MM.1S (cell line): ENCODE data around the gene CPT1A.

Experiments used
- DNase-seq: peaks from one replicate; pipeline ENCODE4 v3.0.0-alpha.2; 2015
- H2AFZ ChIP-seq: fragments of 300-600 bp; sonication (generic); 2 replicates; pipeline ENCODE4 v1.6.0; 2016; ENCODE audit warnings: antibody characterized with exemption, low read length
- H3F3A ChIP-seq: fragments of 300-600 bp; sonication (generic); 2 replicates; pipeline ENCODE4 v1.6.1; 2016; ENCODE audit warnings: mild to moderate bottlenecking, antibody characterized with exemption, low read length, moderate library complexity, mixed read lengths; ENCODE audit not compliant: insufficient read depth
- H3K27ac ChIP-seq: fragments of 300-600 bp; sonication (generic); 2 replicates; pipeline ENCODE4 v1.5.1; 2016; ENCODE audit warnings: mild to moderate bottlenecking, low read length
- H3K27me3 ChIP-seq: fragments of 300-600 bp; sonication (generic); replicated peaks from 2 replicates; pipeline ENCODE4 v1.6.0; 2016; ENCODE audit warnings: low read length; ENCODE audit not compliant: insufficient read depth
- H3K36me3 ChIP-seq: fragments of 300-600 bp; sonication (generic); replicated peaks from 2 replicates; pipeline ENCODE4 v1.6.1; 2016; ENCODE audit warnings: mild to moderate bottlenecking, low read length, mixed read lengths; ENCODE audit not compliant: insufficient read depth
- H3K4me1 ChIP-seq: fragments of 300-600 bp; sonication (generic); 2 replicates; pipeline ENCODE4 v1.6.1; 2016; ENCODE audit warnings: low read length, mixed read lengths
- H3K4me2 ChIP-seq: fragments of 300-600 bp; sonication (generic); 2 replicates; pipeline ENCODE4 v1.6.0; 2016; ENCODE audit warnings: low read depth, low read length
- H3K4me3 ChIP-seq: fragments of 300-600 bp; sonication (generic); 2 replicates; pipeline ENCODE4 v1.5.1; 2016; ENCODE audit warnings: low read length, mixed read lengths
- H3K79me2 ChIP-seq: fragments of 300-600 bp; sonication (generic); 2 replicates; pipeline ENCODE4 v1.6.1; 2016; ENCODE audit warnings: mixed run types, low read length, mixed read lengths
- H3K9ac ChIP-seq: fragments of 300-600 bp; sonication (generic); 2 replicates; pipeline ENCODE4 v1.6.1; 2016; ENCODE audit warnings: low read length, mixed read lengths
- H3K9me2 ChIP-seq: fragments of 300-600 bp; sonication (generic); replicated peaks from 2 replicates; pipeline ENCODE4 v1.6.1; 2016; ENCODE audit warnings: mild to moderate bottlenecking, low read length, mixed read lengths; ENCODE audit not compliant: insufficient read depth
- H3K9me3 ChIP-seq: fragments of 300-600 bp; sonication (generic); replicated peaks from 2 replicates; pipeline ENCODE4 v1.6.1; 2016; ENCODE audit warnings: mild to moderate bottlenecking, low read length, mixed read lengths; ENCODE audit not compliant: insufficient read depth
- H4K20me1 ChIP-seq: fragments of 300-600 bp; sonication (generic); 2 replicates; pipeline ENCODE4 v1.6.1; 2016; ENCODE audit warnings: mild to moderate bottlenecking, low read length, moderate library complexity, mixed read lengths; ENCODE audit not compliant: insufficient read depth
- CTCF ChIP-seq: fragments of 300-600 bp; sonication (generic); IDR thresholded peaks from 2 replicates; pipeline ENCODE4 v1.5.1; 2016; ENCODE audit warnings: antibody characterized with exemption, low read length, mixed read lengths
- EZH2 ChIP-seq: fragments of 300-600 bp; sonication (generic); optimal IDR thresholded peaks from 2 replicates; pipeline ENCODE3; 2017; ENCODE audit warnings: low read depth, mild to moderate bottlenecking, antibody characterized with exemption, low read length, mixed read lengths
- EZH2phosphoT487 ChIP-seq: fragments of 300-600 bp; sonication (generic); IDR thresholded peaks from 2 replicates; pipeline ENCODE4 v1.6.1; 2018; ENCODE audit warnings: antibody characterized with exemption, low read length

Gene CPT1A

GRCh38 chr11:68757711-68758110 is 84.0 kb downstream of the CPT1A start:
- H3K79me2 ChIP-seq, result peaks cover 3% of the 10 kb centered on the region; the same call in 1 of the 2 replicates
- H2AFZ ChIP-seq, result no peak overlapping the region
- no peaks in the 10 kb centered on the region for H3K27me3 ChIP-seq
- no peak overlapping the region for H3K4me2 ChIP-seq
- H3K9me3 ChIP-seq, result no peaks in the 10 kb centered on the region
- no peaks in the 10 kb centered on the region; the same call in 1 of the 2 replicates for H3K36me3 ChIP-seq
- peaks cover 9% of the 10 kb centered on the region for H3F3A ChIP-seq
- H3K9ac ChIP-seq, result no peak overlapping the region
- H3K9me2 ChIP-seq, result no peaks in the 10 kb centered on the region
- DNase-seq, result no peak
- H3K4me3 ChIP-seq, result no peak overlapping the region
- H3K27ac ChIP-seq, result no peak overlapping the region
- H3K4me1 ChIP-seq, result peaks cover 7% of the 10 kb centered on the region
- H4K20me1 ChIP-seq, result no peaks in the 10 kb centered on the region
- no peak for TF ChIP-seq CTCF
- no peak for TF ChIP-seq EZH2
- TF ChIP-seq EZH2phosphoT487, result no peak

DNA sequence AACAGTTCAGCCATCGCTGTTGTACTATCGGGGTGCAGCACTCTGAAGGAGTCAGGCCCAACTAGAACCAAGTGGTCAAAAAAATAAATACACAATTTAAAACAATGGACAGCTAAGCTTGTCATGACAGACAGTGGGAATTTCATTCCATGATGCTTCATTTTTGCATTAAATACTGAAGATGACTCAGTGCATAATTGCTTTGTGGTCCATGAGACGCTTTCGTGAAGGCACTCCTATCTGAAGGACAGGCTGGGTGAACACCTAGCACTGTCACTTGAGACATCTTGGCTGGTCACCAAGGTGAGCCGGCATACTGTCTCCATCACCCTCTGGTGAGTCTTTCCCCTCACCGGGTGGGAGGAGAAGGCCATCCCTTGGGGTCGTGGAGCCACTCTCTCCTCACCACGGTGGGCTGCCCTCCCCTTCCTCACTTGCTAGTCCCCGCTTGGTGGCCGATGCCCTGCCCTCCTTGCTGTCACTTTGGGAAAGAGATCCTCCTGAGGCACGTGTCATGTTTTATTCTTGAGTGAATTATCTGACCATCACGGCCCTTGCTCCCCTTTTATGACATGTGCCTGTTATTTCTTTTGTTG is 85.4 kb downstream of the CPT1A start:
- Histone ChIP-seq H3K4me2 (no peak overlapping the region), H3K9me2 (no peaks in the 10 kb centered on the region), H3K4me3 (no peak overlapping the region), H3F3A (no peaks in the 10 kb centered on the region), H3K27me3 (no peaks in the 10 kb centered on the region), H3K9ac (no peak overlapping the region), H3K4me1 (no peaks in the 10 kb centered on the region), H4K20me1 (no peaks in the 10 kb centered on the region), H3K27ac (no peak overlapping the region), H2AFZ (no peak overlapping the region), H3K9me3 (no peaks in the 10 kb centered on the region), H3K79me2 (peaks cover 1% of the 10 kb centered on the region; the same call in 1 of the 2 replicates), H3K36me3 (no peaks in the 10 kb centered on the region; the same call in 1 of the 2 replicates)
- TF ChIP-seq EZH2, result no peak
- TF ChIP-seq CTCF, result no peak
- no peak for TF ChIP-seq EZH2phosphoT487
- DNase-seq, result no peak

DNA sequence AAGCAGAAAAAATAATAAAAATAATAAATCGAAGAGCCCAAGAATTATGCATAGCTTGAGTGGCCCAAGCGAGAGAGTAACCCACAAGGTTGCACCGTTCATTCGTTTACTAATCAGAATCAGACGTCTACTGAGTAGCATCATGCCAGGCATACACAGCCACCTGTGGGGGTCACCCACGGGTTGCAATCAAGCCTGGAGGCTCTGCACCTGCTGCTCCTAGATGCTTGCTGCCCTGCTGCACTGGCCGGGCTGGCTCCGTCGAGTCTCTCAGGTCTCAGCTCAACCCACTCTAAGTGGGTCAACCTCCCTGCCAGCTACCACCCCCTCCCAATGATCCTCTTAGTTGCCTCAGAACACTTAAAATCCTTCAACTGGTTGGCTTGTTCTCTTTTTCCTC is 88.4 kb downstream of the CPT1A start:
- no peaks in the 10 kb centered on the region for H3K27me3 ChIP-seq
- no peaks in the 10 kb centered on the region for H3K79me2 ChIP-seq
- no peak overlapping the region for H3K9ac ChIP-seq
- H3K9me3 ChIP-seq, result no peaks in the 10 kb centered on the region
- no peak overlapping the region for H3K4me2 ChIP-seq
- H3K9me2 ChIP-seq, result no peaks in the 10 kb centered on the region
- no peaks in the 10 kb centered on the region for H4K20me1 ChIP-seq
- TF ChIP-seq CTCF (0 out of 2 replicates have a peak, but pooled peaks have one; percentile 6), EZH2 (no peak)
- no peak overlapping the region for H2AFZ ChIP-seq
- no peak overlapping the region for H3K4me3 ChIP-seq
- no peaks in the 10 kb centered on the region for H3K4me1 ChIP-seq
- H3K27ac ChIP-seq, result no peak overlapping the region
- H3K36me3 ChIP-seq, result no peaks in the 10 kb centered on the region
- H3F3A ChIP-seq, result no peaks in the 10 kb centered on the region
- no peak for DNase-seq
